ENCODE results near the gene HDHD2. TPM values are rescaled to one million over a fixed set of nuclear protein-coding genes. Genes with fewer than 3 reads are reported as not detected.

HDHD2 gene
- total and polyA plus RNA-seq, 7 experiments from 2014 or later = 22.7 to 58.7 (median 41.7) TPM

DNA sequence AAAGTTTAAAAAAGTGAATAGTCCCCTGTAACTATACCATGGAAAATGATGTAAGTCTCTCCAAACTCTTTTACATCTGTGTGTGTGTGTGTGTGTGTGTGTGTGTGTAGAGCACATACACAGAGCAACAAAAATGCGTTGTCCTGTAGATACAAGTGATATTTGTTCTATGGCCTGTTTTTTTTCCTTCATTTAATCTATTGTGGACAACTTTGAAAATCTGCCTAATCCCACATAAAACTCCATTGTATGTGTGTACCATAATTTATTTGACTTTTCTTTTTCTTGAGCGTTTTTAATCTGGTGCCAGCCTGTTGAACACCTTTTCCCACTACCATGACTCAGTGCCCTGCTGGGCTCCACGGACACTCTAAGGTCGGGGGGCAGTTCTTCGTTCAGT, 62.6 kb downstream of the HDHD2 start:
- Histone ChIP-seq H3K4me1 (ENCODE audit: control insufficient read depth in 2 of 2, insufficient read depth in 2 of 2, low read length in 2 of 2) (no peaks in the 10 kb centered on the region), H3K36me3 (ENCODE audit: control insufficient read depth in 2 of 3, insufficient read depth in 3 of 3, low read length in 3 of 3) (no peaks in the 10 kb centered on the region), H3K27me3 (ENCODE audit: control insufficient read depth in 2 of 2, insufficient read depth in 2 of 2, low read length in 2 of 2) (no peaks in the 10 kb centered on the region), H3K9me3 (ENCODE audit: control insufficient read depth in 2 of 3, low read length in 3 of 3) (no peaks in the 10 kb centered on the region), H3K4me3 (ENCODE audit: low read length) (no peak overlapping the region), H3K27ac (ENCODE audit: low read depth, low read length) (no peak overlapping the region)
- ATAC-seq (no peak), DNase-seq (no peak)
- H3K4me1 Mint-ChIP-seq = no peaks in the 10 kb centered on the region
- ChIA-PET CTCF (no interaction called here), POLR2A (no interaction called here)
- H3K4me3 Mint-ChIP-seq = no peak overlapping the region
- H3K36me3 Mint-ChIP-seq = peaks cover 0 to 33% (median 15%) of the 10 kb centered on the region in 5 donors
- H3K9me3 Mint-ChIP-seq = no peaks in the 10 kb centered on the region
- no peak overlapping the region for H3K27ac Mint-ChIP-seq
- intact Hi-C loops (cut with micrococcal nuclease) = no loop called here
- H3K27me3 Mint-ChIP-seq = no peaks in the 10 kb centered on the region

GRCh38 chr18:47081578-47081977, 68.7 kb downstream of the HDHD2 start:
- ATAC-seq (no peak), DNase-seq (no peak)
- Mint-ChIP-seq H3K36me3 (peaks cover 0 to 12% (median 0%) of the 10 kb centered on the region in 5 donors), H3K27me3 (no peaks in the 10 kb centered on the region), H3K27ac (no peak overlapping the region), H3K4me3 (no peak overlapping the region), H3K9me3 (no peaks in the 10 kb centered on the region), H3K4me1 (no peaks in the 10 kb centered on the region)
- ChIA-PET CTCF (no interaction called here), POLR2A (no interaction called here)
- H3K27ac ChIP-seq (ENCODE audit: low read depth, low read length) = no peak overlapping the region
- H3K27me3 ChIP-seq (ENCODE audit: control insufficient read depth in 2 of 2, insufficient read depth in 2 of 2, low read length in 2 of 2) = no peaks in the 10 kb centered on the region
- intact Hi-C loops (cut with micrococcal nuclease) = no loop called here
- no peak overlapping the region for H3K4me3 ChIP-seq (ENCODE audit: low read length)
- H3K36me3 ChIP-seq (ENCODE audit: control insufficient read depth in 2 of 3, insufficient read depth in 3 of 3, low read length in 3 of 3) = no peaks in the 10 kb centered on the region
- no peaks in the 10 kb centered on the region for H3K9me3 ChIP-seq (ENCODE audit: control insufficient read depth in 2 of 3, low read length in 3 of 3)
- no peaks in the 10 kb centered on the region for H3K4me1 ChIP-seq (ENCODE audit: control insufficient read depth in 2 of 2, insufficient read depth in 2 of 2, low read length in 2 of 2)

- Histone ChIP-seq H3K36me3 (ENCODE audit: control insufficient read depth in 2 of 3, insufficient read depth in 3 of 3, low read length in 3 of 3) (no peaks in the 10 kb centered on the region), H3K9me3 (ENCODE audit: control insufficient read depth in 2 of 3, low read length in 3 of 3) (no peaks in the 10 kb centered on the region), H3K27ac (ENCODE audit: low read depth, low read length) (no peak overlapping the region), H3K4me1 (ENCODE audit: control insufficient read depth in 2 of 2, insufficient read depth in 2 of 2, low read length in 2 of 2) (no peaks in the 10 kb centered on the region), H3K4me3 (ENCODE audit: low read length) (no peak overlapping the region), H3K27me3 (ENCODE audit: control insufficient read depth in 2 of 2, insufficient read depth in 2 of 2, low read length in 2 of 2) (no peaks in the 10 kb centered on the region)
- no peaks in the 10 kb centered on the region for H3K9me3 Mint-ChIP-seq
- no peaks in the 10 kb centered on the region for H3K27me3 Mint-ChIP-seq
- no peaks in the 10 kb centered on the region for H3K4me1 Mint-ChIP-seq
- H3K4me3 Mint-ChIP-seq = no peak overlapping the region
- DNase-seq (no peak), ATAC-seq (no peak)
- intact Hi-C loops (cut with micrococcal nuclease) = no loop called here
- peaks cover 0 to 9% (median 0%) of the 10 kb centered on the region in 5 donors for H3K36me3 Mint-ChIP-seq
- POLR2A ChIA-PET = no interaction called here
- CTCF ChIA-PET = no interaction called here
- H3K27ac Mint-ChIP-seq = peak overlapping the region in 1 of 9 donors; percentile 59
Observed at GRCh38 chr18:47080872-47081271, 69.4 kb downstream of the HDHD2 start.

DNA sequence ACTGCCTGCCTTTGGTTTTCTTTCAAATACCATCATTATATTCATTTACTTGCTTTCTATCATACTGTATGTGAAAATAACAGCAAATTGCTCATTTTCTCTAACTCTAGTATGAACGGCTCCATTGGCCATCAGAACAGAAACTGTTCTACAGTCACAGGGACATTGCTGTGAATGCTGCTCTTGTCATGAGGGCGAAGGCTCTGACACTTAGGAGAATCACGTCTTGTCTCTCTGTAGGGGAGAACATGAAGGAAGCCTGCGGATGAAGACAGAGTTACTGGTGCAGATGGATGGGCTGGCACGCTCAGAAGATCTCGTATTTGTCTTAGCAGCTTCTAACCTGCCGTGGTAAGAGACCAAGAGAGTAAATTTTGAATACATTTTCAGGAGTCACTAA, 73.2 kb downstream of the HDHD2 start:
- no peaks in the 10 kb centered on the region for H3K36me3 ChIP-seq (ENCODE audit: control insufficient read depth in 2 of 3, insufficient read depth in 3 of 3, low read length in 3 of 3)
- H3K4me1 Mint-ChIP-seq = no peaks in the 10 kb centered on the region
- H3K27ac ChIP-seq (ENCODE audit: low read depth, low read length) = no peak overlapping the region
- H3K9me3 Mint-ChIP-seq = no peaks in the 10 kb centered on the region
- H3K27me3 Mint-ChIP-seq = peaks cover 0 to 4% (median 0%) of the 10 kb centered on the region in 5 donors
- no peaks in the 10 kb centered on the region for H3K4me1 ChIP-seq (ENCODE audit: control insufficient read depth in 2 of 2, insufficient read depth in 2 of 2, low read length in 2 of 2)
- ATAC-seq = no peak
- H3K36me3 Mint-ChIP-seq = peaks cover 0 to 8% (median 0%) of the 10 kb centered on the region in 5 donors
- POLR2A ChIA-PET = no interaction called here
- CTCF ChIA-PET = no interaction called here
- no peak overlapping the region for H3K4me3 ChIP-seq (ENCODE audit: low read length)
- no peaks in the 10 kb centered on the region for H3K27me3 ChIP-seq (ENCODE audit: control insufficient read depth in 2 of 2, insufficient read depth in 2 of 2, low read length in 2 of 2)
- no peak for DNase-seq
- no peak overlapping the region for H3K27ac Mint-ChIP-seq
- intact Hi-C loops (cut with micrococcal nuclease) = no loop called here
- H3K4me3 Mint-ChIP-seq = no peak overlapping the region
- H3K9me3 ChIP-seq (ENCODE audit: control insufficient read depth in 2 of 3, low read length in 3 of 3) = no peaks in the 10 kb centered on the region

GRCh38 chr18:47075098-47075883, 75.0 kb downstream of the HDHD2 start:
- Histone ChIP-seq H3K27me3 (ENCODE audit: control insufficient read depth in 2 of 2, insufficient read depth in 2 of 2, low read length in 2 of 2) (no peaks in the 10 kb centered on the region), H3K4me3 (ENCODE audit: low read length) (no peak overlapping the region), H3K9me3 (ENCODE audit: control insufficient read depth in 2 of 3, low read length in 3 of 3) (no peaks in the 10 kb centered on the region), H3K4me1 (ENCODE audit: control insufficient read depth in 2 of 2, insufficient read depth in 2 of 2, low read length in 2 of 2) (no peaks in the 10 kb centered on the region), H3K36me3 (ENCODE audit: control insufficient read depth in 2 of 3, insufficient read depth in 3 of 3, low read length in 3 of 3) (no peaks in the 10 kb centered on the region), H3K27ac (ENCODE audit: low read depth, low read length) (no peak overlapping the region)
- H3K36me3 Mint-ChIP-seq = peaks cover 0 to 8% (median 0%) of the 10 kb centered on the region in 5 donors
- peaks cover 0 to 1% (median 0%) of the 10 kb centered on the region in 11 donors for H3K9me3 Mint-ChIP-seq
- H3K4me1 Mint-ChIP-seq = no peaks in the 10 kb centered on the region
- H3K27me3 Mint-ChIP-seq = peaks cover 0 to 8% (median 5%) of the 10 kb centered on the region in 5 donors
- no peak for DNase-seq
- POLR2A ChIA-PET = no interaction called here
- intact Hi-C loops (cut with micrococcal nuclease) = no loop called here
- no peak overlapping the region for H3K27ac Mint-ChIP-seq
- CTCF ChIA-PET = interaction anchor here (0.6 kb wide), 2 partner anchors 156 to 674 kb away, joined by 3 to 6 read pairs; no protein-coding TSS in a partner anchor
- no peak overlapping the region for H3K4me3 Mint-ChIP-seq
- ATAC-seq = no peak

GRCh38 chr18:47067648-47068047, 82.7 kb downstream of the HDHD2 start:
- ChIA-PET POLR2A (no interaction called here), CTCF (no interaction called here)
- H3K27ac Mint-ChIP-seq = no peak overlapping the region
- H3K36me3 Mint-ChIP-seq = no peaks in the 10 kb centered on the region
- no peak overlapping the region for H3K27ac ChIP-seq (ENCODE audit: low read depth, low read length)
- H3K9me3 Mint-ChIP-seq = peaks cover 0 to 1% (median 0%) of the 10 kb centered on the region in 11 donors
- H3K27me3 Mint-ChIP-seq = peaks cover 0 to 8% (median 5%) of the 10 kb centered on the region in 5 donors
- intact Hi-C loops (cut with micrococcal nuclease) = no loop called here
- no peaks in the 10 kb centered on the region for H3K9me3 ChIP-seq (ENCODE audit: control insufficient read depth in 2 of 3, low read length in 3 of 3)
- no peak overlapping the region for H3K4me3 Mint-ChIP-seq
- no peaks in the 10 kb centered on the region for H3K27me3 ChIP-seq (ENCODE audit: control insufficient read depth in 2 of 2, insufficient read depth in 2 of 2, low read length in 2 of 2)
- H3K4me1 ChIP-seq (ENCODE audit: control insufficient read depth in 2 of 2, insufficient read depth in 2 of 2, low read length in 2 of 2) = no peaks in the 10 kb centered on the region
- DNase-seq (no peak), ATAC-seq (no peak)
- no peaks in the 10 kb centered on the region for H3K36me3 ChIP-seq (ENCODE audit: control insufficient read depth in 2 of 3, insufficient read depth in 3 of 3, low read length in 3 of 3)
- no peak overlapping the region for H3K4me3 ChIP-seq (ENCODE audit: low read length)
- no peaks in the 10 kb centered on the region for H3K4me1 Mint-ChIP-seq

DNA sequence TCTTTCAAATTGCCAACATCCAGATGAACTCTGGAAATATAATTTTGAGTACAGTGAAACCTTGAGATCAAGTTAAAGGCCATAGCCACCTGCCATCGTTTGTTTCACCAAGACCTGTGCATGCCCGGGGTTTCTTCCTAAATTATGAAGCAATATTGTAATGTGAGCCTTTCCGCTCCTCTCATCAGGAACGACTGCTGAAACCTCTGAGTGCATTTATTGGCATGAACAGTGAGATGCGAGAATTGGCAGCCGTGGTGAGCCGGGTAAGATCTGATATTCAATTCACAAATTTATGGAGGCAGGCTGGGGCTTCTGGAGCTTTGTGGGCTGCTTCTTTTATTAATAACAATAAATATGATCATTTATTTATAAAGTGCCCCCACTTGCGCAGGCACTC, 87.2 kb downstream of the HDHD2 start:
- no peaks in the 10 kb centered on the region for H3K36me3 Mint-ChIP-seq
- H3K9me3 ChIP-seq (ENCODE audit: control insufficient read depth in 2 of 3, low read length in 3 of 3) = no peaks in the 10 kb centered on the region
- no peak overlapping the region for H3K27ac Mint-ChIP-seq
- DNase-seq (no peak), ATAC-seq (no peak)
- H3K36me3 ChIP-seq (ENCODE audit: control insufficient read depth in 2 of 3, insufficient read depth in 3 of 3, low read length in 3 of 3) = no peaks in the 10 kb centered on the region
- H3K27me3 Mint-ChIP-seq = peaks cover 0 to 3% (median 0%) of the 10 kb centered on the region in 5 donors
- no peak overlapping the region for H3K4me3 ChIP-seq (ENCODE audit: low read length)
- no peaks in the 10 kb centered on the region for H3K4me1 ChIP-seq (ENCODE audit: control insufficient read depth in 2 of 2, insufficient read depth in 2 of 2, low read length in 2 of 2)
- intact Hi-C loops (cut with micrococcal nuclease) = no loop called here
- no peaks in the 10 kb centered on the region for H3K4me1 Mint-ChIP-seq
- POLR2A ChIA-PET = no interaction called here
- no peaks in the 10 kb centered on the region for H3K27me3 ChIP-seq (ENCODE audit: control insufficient read depth in 2 of 2, insufficient read depth in 2 of 2, low read length in 2 of 2)
- CTCF ChIA-PET = interaction anchor here (0.7 kb wide), 1 partner anchor 935 kb away, joined by 3 read pairs; no protein-coding TSS in a partner anchor
- no peaks in the 10 kb centered on the region for H3K9me3 Mint-ChIP-seq
- no peak overlapping the region for H3K4me3 Mint-ChIP-seq
- no peak overlapping the region for H3K27ac ChIP-seq (ENCODE audit: low read depth, low read length)
